MCF 10A (cell line): ENCODE results near the gene PHKG2. TPM values are rescaled to one million over a fixed set of nuclear protein-coding genes. Genes with fewer than 3 reads are reported as not detected.

Source experiments
- BruUV-seq: library from RNA; stranded (reverse); fragments of 400-500 nt; replicated peaks from 2 replicates; lab custom pipeline; 2021; lab: Mats Ljungman, UMichigan
- CTCF ChIA-PET: fragments of 300-600 bp; sonication (Branson Sonifier 250); formaldehyde crosslinking; extraction: SDS; loops from one replicate; lab custom pipeline; 2021; ENCODE audit warnings: antibody characterized with exemption, inconsistent platforms; lab: Yijun Ruan, JAX
- POLR2A ChIA-PET: fragments of 300-600, 350-650 bp; sonication (Branson Sonifier 250); formaldehyde crosslinking; extraction: SDS; loops from one replicate; lab custom pipeline; 2020; ENCODE audit warnings: antibody characterized with exemption, inconsistent platforms; lab: Yijun Ruan, JAX
- DNase-seq: peaks from one replicate; pipeline ENCODE4 v3.0.0-alpha.2; 2018; ENCODE audit not compliant: unreplicated experiment
- H3K27ac Mint-ChIP-seq: one replicate; pipeline ENCODE4 v1.8.0; 2022; ENCODE audit warnings: mild to moderate bottlenecking, low read depth, mixed read lengths; ENCODE audit not compliant: unreplicated experiment
- H3K27me3 Mint-ChIP-seq: one replicate; pipeline ENCODE4 v1.8.0; 2022; ENCODE audit warnings: mixed read lengths; ENCODE audit not compliant: insufficient read depth, unreplicated experiment
- H3K36me3 Mint-ChIP-seq: one replicate; pipeline ENCODE4 v1.8.0; 2022; ENCODE audit warnings: mild to moderate bottlenecking, moderate library complexity, mixed read lengths; ENCODE audit not compliant: insufficient read depth, unreplicated experiment
- H3K4me1 Mint-ChIP-seq: one replicate; pipeline ENCODE4 v1.8.0; 2022; ENCODE audit warnings: mixed read lengths; ENCODE audit not compliant: insufficient read depth, unreplicated experiment
- H3K4me3 Mint-ChIP-seq: one replicate; pipeline ENCODE4 v1.8.0; 2022; ENCODE audit warnings: mild to moderate bottlenecking, moderate library complexity, mixed read lengths; ENCODE audit not compliant: unreplicated experiment
- H3K9me3 Mint-ChIP-seq: one replicate; pipeline ENCODE4 v1.8.0; 2022; ENCODE audit warnings: mixed read lengths; ENCODE audit not compliant: unreplicated experiment
- intact Hi-C: fragments of 100-400 bp; cut with micrococcal nuclease; formaldehyde crosslinking; loops from 2 replicates; pipeline ENCODE4 v1.14.1; 2022
- total RNA-seq: library from RNA; stranded (reverse); gene quantifications from 2 replicates; pipeline ENCODE4 v1.2.3, GENCODE V29; 2022
- TF ChIP-seq, protein P1 (sequence below): fragments of 200-600 bp; IDR thresholded peaks from one replicate; pipeline ENCODE4 v1.8.0; 2022; ENCODE audit warnings: antibody characterized with exemption, mild to moderate bottlenecking; ENCODE audit not compliant: unreplicated experiment

PHKG2 gene
- total RNA-seq, 1 experiment from 2014 or later = 28.4 TPM

GRCh38 chr16:30731411-30731810 lies 16.8 kb upstream of the PHKG2 start:
- H3K9me3 Mint-ChIP-seq = no peaks in the 10 kb centered on the region
- no TSS peak for BruUV-seq
- TF ChIP-seq, protein P1, sequence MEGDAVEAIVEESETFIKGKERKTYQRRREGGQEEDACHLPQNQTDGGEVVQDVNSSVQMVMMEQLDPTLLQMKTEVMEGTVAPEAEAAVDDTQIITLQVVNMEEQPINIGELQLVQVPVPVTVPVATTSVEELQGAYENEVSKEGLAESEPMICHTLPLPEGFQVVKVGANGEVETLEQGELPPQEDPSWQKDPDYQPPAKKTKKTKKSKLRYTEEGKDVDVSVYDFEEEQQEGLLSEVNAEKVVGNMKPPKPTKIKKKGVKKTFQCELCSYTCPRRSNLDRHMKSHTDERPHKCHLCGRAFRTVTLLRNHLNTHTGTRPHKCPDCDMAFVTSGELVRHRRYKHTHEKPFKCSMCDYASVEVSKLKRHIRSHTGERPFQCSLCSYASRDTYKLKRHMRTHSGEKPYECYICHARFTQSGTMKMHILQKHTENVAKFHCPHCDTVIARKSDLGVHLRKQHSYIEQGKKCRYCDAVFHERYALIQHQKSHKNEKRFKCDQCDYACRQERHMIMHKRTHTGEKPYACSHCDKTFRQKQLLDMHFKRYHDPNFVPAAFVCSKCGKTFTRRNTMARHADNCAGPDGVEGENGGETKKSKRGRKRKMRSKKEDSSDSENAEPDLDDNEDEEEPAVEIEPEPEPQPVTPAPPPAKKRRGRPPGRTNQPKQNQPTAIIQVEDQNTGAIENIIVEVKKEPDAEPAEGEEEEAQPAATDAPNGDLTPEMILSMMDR = no peak
- H3K4me3 Mint-ChIP-seq = no peak overlapping the region
- ChIA-PET CTCF (interaction anchor here (1.0 kb wide), 1 partner anchor 8 kb away, joined by 3 read pairs; no protein-coding TSS in a partner anchor), POLR2A (interaction anchor here (0.6 to 3.2 kb wide), 3 partner anchors 10 to 18 kb away, joined by 3 to 24 read pairs (median 7); a partner anchor contains a TSS)
- DNase-seq = peak; percentile 31
- H3K27ac Mint-ChIP-seq = no peak overlapping the region
- no peaks in the 10 kb centered on the region for H3K4me1 Mint-ChIP-seq
- intact Hi-C loops = no loop called here
- no peaks in the 10 kb centered on the region for H3K27me3 Mint-ChIP-seq
- H3K36me3 Mint-ChIP-seq = peaks cover 99% of the 10 kb centered on the region

DNA sequence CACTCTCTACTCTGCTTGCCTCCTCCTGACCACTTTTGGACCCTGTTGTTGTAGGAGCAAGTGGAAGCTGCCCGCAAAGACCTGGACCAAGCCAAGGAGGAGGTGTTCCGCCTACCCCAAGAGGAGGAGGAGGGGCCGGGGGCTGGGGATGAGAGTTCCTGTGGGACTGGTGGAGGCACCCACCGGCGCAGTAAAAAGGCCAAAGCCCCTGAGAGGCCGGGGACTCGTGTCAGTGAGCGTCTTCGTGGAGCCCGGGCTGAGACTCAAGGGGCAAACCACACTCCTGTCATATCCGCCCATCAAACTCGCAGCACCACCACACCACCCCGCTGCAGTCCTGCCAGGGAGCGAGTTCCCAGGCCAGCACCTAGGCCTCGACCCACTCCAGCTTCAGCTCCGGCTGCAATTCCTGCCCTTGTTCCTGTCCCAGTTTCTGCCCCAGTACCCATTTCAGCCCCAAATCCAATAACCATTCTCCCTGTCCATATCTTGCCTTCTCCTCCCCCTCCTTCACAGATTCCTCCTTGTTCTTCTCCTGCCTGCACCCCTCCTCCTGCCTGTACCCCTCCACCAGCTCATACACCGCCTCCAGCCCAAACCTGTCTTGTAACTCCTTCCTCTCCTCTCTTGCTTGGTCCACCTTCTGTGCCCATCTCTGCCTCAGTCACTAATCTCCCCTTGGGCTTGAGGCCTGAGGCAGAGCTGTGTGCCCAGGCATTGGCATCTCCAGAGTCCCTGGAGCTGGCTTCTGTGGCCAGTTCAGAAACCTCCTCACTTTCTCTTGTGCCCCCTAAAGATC lies 11.0 kb upstream of the PHKG2 start:
- DNase-seq = no peak
- TF ChIP-seq, protein P1 = no peak
- no peak overlapping the region for H3K4me3 Mint-ChIP-seq
- intact Hi-C loops = no loop called here
- BruUV-seq = no TSS peak
- H3K9me3 Mint-ChIP-seq = no peaks in the 10 kb centered on the region
- H3K36me3 Mint-ChIP-seq = peaks cover 91% of the 10 kb centered on the region
- H3K27ac Mint-ChIP-seq = peak overlapping the region; percentile 63
- CTCF ChIA-PET = no interaction called here
- H3K27me3 Mint-ChIP-seq = no peaks in the 10 kb centered on the region
- H3K4me1 Mint-ChIP-seq = peaks cover 23% of the 10 kb centered on the region
- POLR2A ChIA-PET = interaction anchor here (1.1 to 2.3 kb wide), 4 partner anchors 11 to 19 kb away, joined by 3 to 12 read pairs (median 4); partner anchors contain the start of gene PHKG2

DNA sequence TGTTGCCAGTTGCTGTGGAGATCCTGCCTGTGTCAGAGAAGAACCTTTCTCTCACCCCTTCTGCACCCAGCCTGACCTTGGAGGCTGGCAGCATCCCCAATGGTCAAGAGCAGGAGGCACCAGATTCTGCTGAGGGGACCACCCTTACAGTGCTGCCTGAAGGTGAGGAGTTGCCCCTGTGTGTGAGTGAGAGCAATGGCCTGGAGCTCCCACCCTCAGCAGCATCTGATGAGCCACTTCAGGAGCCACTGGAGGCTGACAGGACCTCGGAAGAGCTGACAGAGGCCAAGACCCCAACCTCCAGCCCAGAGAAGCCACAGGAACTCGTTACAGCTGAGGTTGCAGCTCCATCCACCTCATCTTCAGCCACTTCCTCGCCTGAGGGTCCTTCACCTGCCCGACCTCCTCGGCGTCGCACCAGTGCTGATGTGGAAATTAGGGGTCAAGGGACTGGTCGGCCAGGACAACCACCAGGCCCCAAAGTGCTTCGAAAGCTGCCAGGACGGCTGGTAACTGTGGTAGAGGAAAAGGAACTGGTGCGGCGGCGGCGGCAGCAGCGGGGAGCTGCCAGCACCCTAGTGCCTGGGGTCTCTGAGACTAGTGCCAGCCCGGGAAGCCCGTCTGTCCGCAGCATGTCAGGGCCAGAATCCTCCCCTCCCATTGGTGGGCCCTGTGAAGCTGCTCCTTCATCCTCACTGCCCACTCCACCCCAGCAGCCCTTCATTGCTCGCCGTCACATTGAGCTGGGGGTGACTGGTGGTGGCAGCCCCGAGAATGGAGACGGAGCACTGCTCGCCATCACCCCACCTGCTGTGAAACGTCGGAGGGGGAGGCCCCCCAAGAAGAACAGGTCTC lies 10.2 kb upstream of the PHKG2 start:
- CTCF ChIA-PET = no interaction called here
- Mint-ChIP-seq H3K4me3 (no peak overlapping the region), H3K36me3 (peaks cover 91% of the 10 kb centered on the region), H3K9me3 (no peaks in the 10 kb centered on the region), H3K27ac (peak overlapping the region; percentile 63), H3K27me3 (no peaks in the 10 kb centered on the region), H3K4me1 (peaks cover 25% of the 10 kb centered on the region)
- POLR2A ChIA-PET = interaction anchor here (0.6 to 2.3 kb wide), 7 partner anchors 10 to 1797 kb away, joined by 3 to 12 read pairs (median 3); partner anchors contain the start of genes PHKG2 and SRCAP
- no peak for DNase-seq
- no TSS peak for BruUV-seq
- TF ChIP-seq, protein P1 = no peak
- intact Hi-C loops = no loop called here
